Epithelial cell of esophagus (primary cell): Measurements from ENCODE around the gene KRTCAP3.

ENCODE experiments used
- DNase-seq: peaks from one replicate; pipeline ENCODE4 v3.0.0; 2010; ENCODE audit warnings: low read depth
- H3K4me3 ChIP-seq: 2 replicates; pipeline ENCODE4 v1.5.1; 2011; ENCODE audit warnings: mild to moderate bottlenecking, low read length, control low read depth
- CTCF ChIP-seq: IDR thresholded peaks from 2 replicates; pipeline ENCODE4 v1.5.1; 2011; ENCODE audit warnings: low read depth, mild to moderate bottlenecking, low read length, control low read depth, inconsistent platforms; ENCODE audit not compliant: insufficient read depth; ENCODE audit errors: missing control alignments

The KRTCAP3 gene

GRCh38 chr2:27427863-27428212 is 14.3 kb upstream of the KRTCAP3 start:
- H3K4me3 ChIP-seq: peak overlapping the region; percentile 85
- no peak for TF ChIP-seq CTCF
- DNase-seq: no peak

GRCh38 chr2:27428213-27428977 is 13.8 kb upstream of the KRTCAP3 start, which contains the start of gene NRBP1:
NRBP1 (plus strand) TSS chr2:27428631; CDS start chr2:27433274, 4,643 bp downstream.
- DNase-seq: peak; percentile 90
- H3K4me3 ChIP-seq: peak within 1 kb of the TSS; percentile 85

GRCh38 chr2:27428978-27429541 is 13.1 kb upstream of the KRTCAP3 start:
- peak; percentile 88 for DNase-seq
- no peak for TF ChIP-seq CTCF
- peak overlapping the region; percentile 85 for H3K4me3 ChIP-seq

More at GRCh38 chr2:27428213-27428977, 13.8 kb upstream of the KRTCAP3 start, which contains the start of gene NRBP1:
- TF ChIP-seq CTCF: no peak

GRCh38 chr2:27431395-27431794 is 10.8 kb upstream of the KRTCAP3 start:
- DNase-seq: peak; percentile 85
- TF ChIP-seq CTCF: no peak
- H3K4me3 ChIP-seq: no peak overlapping the region

- H3K4me3 ChIP-seq: no peak overlapping the region
- DNase-seq: no peak
- no peak for TF ChIP-seq CTCF
These were observed 6.6 kb upstream of the KRTCAP3 start for GRCh38 chr2:27435628-27436027.

- H3K4me3 ChIP-seq: no peak overlapping the region
- no peak for DNase-seq
- no peak for TF ChIP-seq CTCF
These were observed 805 bp upstream of the KRTCAP3 start for GRCh38 chr2:27441226-27441926.
